IPS-15b (cell line): Measurements from ENCODE around the gene FKBP1B.
"Not testable (repeated sequence)": the region's sequence is repeated elsewhere in the genome, so short reads cannot be mapped to it uniquely, and the experiment has no call there.

Source experiments
- H3K27me3 ChIP-seq: one replicate; pipeline ENCODE4 v1.6.1; 2013; ENCODE audit warnings: low read length; ENCODE audit not compliant: control insufficient read depth, insufficient read depth
- H3K36me3 ChIP-seq: one replicate; pipeline ENCODE4 v1.6.1; 2013; ENCODE audit warnings: low read length; ENCODE audit not compliant: control insufficient read depth, insufficient read depth
- H3K4me1 ChIP-seq: one replicate; pipeline ENCODE4 v1.6.1; 2013; ENCODE audit warnings: mild to moderate bottlenecking, low read length; ENCODE audit not compliant: control insufficient read depth, insufficient read depth
- H3K4me3 ChIP-seq: one replicate; pipeline ENCODE4 v1.5.1; 2013; ENCODE audit warnings: low read depth, low read length
- H3K9ac ChIP-seq: one replicate; pipeline ENCODE4 v1.6.1; 2013; ENCODE audit warnings: low read depth, mild to moderate bottlenecking, low read length
- H3K9me3 ChIP-seq: one replicate; pipeline ENCODE4 v1.6.1; 2013; ENCODE audit warnings: mild to moderate bottlenecking, low read length; ENCODE audit not compliant: control insufficient read depth, insufficient read depth

The FKBP1B gene

GRCh38 chr2:24026233-24026632, 23.3 kb upstream of the FKBP1B start:
- Histone ChIP-seq H3K9ac (no peak overlapping the region), H3K4me1 (peaks cover 13% of the 10 kb centered on the region), H3K27me3 (no peaks in the 10 kb centered on the region), H3K9me3 (no peaks in the 10 kb centered on the region), H3K36me3 (peaks cover 37% of the 10 kb centered on the region), H3K4me3 (peak overlapping the region; percentile 15)

GRCh38 chr2:24038786-24039499, 10.6 kb upstream of the FKBP1B start:
- H3K27me3 ChIP-seq = no peaks in the 10 kb centered on the region
- peaks cover 2% of the 10 kb centered on the region for H3K4me1 ChIP-seq
- no peak overlapping the region for H3K4me3 ChIP-seq
- no peaks in the 10 kb centered on the region for H3K9me3 ChIP-seq
- no peak overlapping the region for H3K9ac ChIP-seq
- peaks cover 10% of the 10 kb centered on the region for H3K36me3 ChIP-seq

- H3K36me3 ChIP-seq = peaks cover 10% of the 10 kb centered on the region
- no peaks in the 10 kb centered on the region for H3K27me3 ChIP-seq
- no peak overlapping the region for H3K4me3 ChIP-seq
- H3K9ac ChIP-seq = no peak overlapping the region
- no peaks in the 10 kb centered on the region for H3K4me1 ChIP-seq
- no peaks in the 10 kb centered on the region for H3K9me3 ChIP-seq
Measured at GRCh38 chr2:24040511-24040910, 9.0 kb upstream of the FKBP1B start.

GRCh38 chr2:24043133-24043532, 6.4 kb upstream of the FKBP1B start:
- not testable (repeated sequence) for H3K9me3 ChIP-seq, H3K4me3 ChIP-seq, H3K4me1 ChIP-seq, H3K9ac ChIP-seq, H3K27me3 ChIP-seq, H3K36me3 ChIP-seq

GRCh38 chr2:24045511-24046508, 3.7 kb upstream of the FKBP1B start:
- Histone ChIP-seq H3K27me3 (no peaks in the 10 kb centered on the region), H3K4me1 (peaks cover 2% of the 10 kb centered on the region), H3K9ac (no peak overlapping the region), H3K9me3 (no peaks in the 10 kb centered on the region), H3K36me3 (no peaks in the 10 kb centered on the region), H3K4me3 (peak overlapping the region; percentile 79)

GRCh38 chr2:24046599-24046929, 3.0 kb upstream of the FKBP1B start:
- Histone ChIP-seq H3K4me3 (peak overlapping the region; percentile 79), H3K4me1 (peaks cover 2% of the 10 kb centered on the region), H3K9me3 (no peaks in the 10 kb centered on the region), H3K9ac (no peak overlapping the region), H3K27me3 (no peaks in the 10 kb centered on the region), H3K36me3 (no peaks in the 10 kb centered on the region)

GRCh38 chr2:24046930-24047702, 2.4 kb upstream of the FKBP1B start, which contains the start of gene WDCP:
Gene WDCP, minus strand, starts transcription at chr2:24047391. Its CDS starts 7,897 bp downstream, at chr2:24039494.
- Histone ChIP-seq H3K4me3 (peak within 1 kb of the TSS; percentile 79), H3K4me1 (peaks cover 2% of the 10 kb centered on the region), H3K9me3 (no peaks in the 10 kb centered on the region), H3K36me3 (no peaks in the 10 kb centered on the region), H3K9ac (no peak within 1 kb of the TSS), H3K27me3 (no peaks in the 10 kb centered on the region)

GRCh38 chr2:24047703-24048033, 1.9 kb upstream of the FKBP1B start:
- H3K9me3 ChIP-seq = no peaks in the 10 kb centered on the region
- peaks cover 2% of the 10 kb centered on the region for H3K4me1 ChIP-seq
- no peak overlapping the region for H3K9ac ChIP-seq
- no peaks in the 10 kb centered on the region for H3K36me3 ChIP-seq
- H3K27me3 ChIP-seq = no peaks in the 10 kb centered on the region
- H3K4me3 ChIP-seq = peak overlapping the region; percentile 23

GRCh38 chr2:24048769-24049484, 614 bp upstream of the FKBP1B start:
- Histone ChIP-seq H3K4me1 (peaks cover 2% of the 10 kb centered on the region), H3K9ac (no peak overlapping the region), H3K36me3 (no peaks in the 10 kb centered on the region), H3K9me3 (no peaks in the 10 kb centered on the region), H3K27me3 (no peaks in the 10 kb centered on the region), H3K4me3 (peak overlapping the region; percentile 56)

GRCh38 chr2:24050041-24050979, 769 bp downstream of the FKBP1B start:
- H3K9me3 ChIP-seq = no peaks in the 10 kb centered on the region
- H3K4me1 ChIP-seq = peaks cover 2% of the 10 kb centered on the region
- no peaks in the 10 kb centered on the region for H3K27me3 ChIP-seq
- H3K9ac ChIP-seq = peak overlapping the region; percentile 70
- H3K36me3 ChIP-seq = no peaks in the 10 kb centered on the region
- H3K4me3 ChIP-seq = peak overlapping the region; percentile 82
